Measurements from ENCODE around the gene C5orf46. TPM values are rescaled to one million over a fixed set of nuclear protein-coding genes. Genes with fewer than 3 reads are reported as not detected.

C5orf46 gene
- total RNA-seq, 4 donors from 2014 or later: not detected

DNA sequence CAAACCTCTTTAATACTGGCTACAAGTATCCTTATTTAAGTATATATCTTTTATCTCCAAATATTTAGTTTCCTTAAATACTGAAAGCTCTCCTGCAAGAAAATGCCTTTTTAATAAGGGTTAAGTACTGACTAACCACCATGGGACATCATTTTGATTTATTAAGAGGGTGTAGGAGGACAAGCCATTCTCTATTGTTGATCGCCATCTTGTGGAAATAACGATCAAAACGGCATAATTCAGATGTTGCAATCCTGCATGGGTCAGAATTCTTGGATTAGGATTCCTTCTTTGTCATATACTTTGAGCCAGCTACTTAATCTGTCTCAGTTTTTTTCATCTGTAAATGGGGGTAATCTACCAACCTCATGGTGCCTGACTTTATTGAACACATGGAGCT is 28.7 kb upstream of the C5orf46 start:
- no peaks in the 10 kb centered on the region for H3K27me3 ChIP-seq
- H3K4me1 ChIP-seq: peaks cover 0 to 33% (median 0%) of the 10 kb centered on the region in 3 donors
- 0% methylated on average over 3 of the region's 3 CpGs for WGBS, 2 donors
- intact Hi-C loops (cut with DNase I): loop anchor here (10.0 kb wide), 2 partner anchors 50 to 80 kb away; no protein-coding TSS in a partner anchor
- H3K9me3 ChIP-seq: no peaks in the 10 kb centered on the region
- H3K4me3 ChIP-seq: no peak overlapping the region
- no peak overlapping the region for H3K27ac ChIP-seq
- TF ChIP-seq POLR2A (IDR thresholded peaks at IDR 0.05): no peak
- TF ChIP-seq CTCF (IDR thresholded peaks at IDR 0.05): peak in 5 of 6 experiments; percentile 28 to 77 (median 60)
- no peak for DNase-seq
- H3K36me3 ChIP-seq: no peaks in the 10 kb centered on the region

- H3K4me3 ChIP-seq: no peak overlapping the region
- intact Hi-C loops (cut with DNase I): loop anchor here (10.0 kb wide), 2 partner anchors 46 to 76 kb away; no protein-coding TSS in a partner anchor
- no peaks in the 10 kb centered on the region for H3K36me3 ChIP-seq
- H3K27ac ChIP-seq: no peak overlapping the region
- H3K4me1 ChIP-seq: peaks cover 0 to 23% (median 0%) of the 10 kb centered on the region in 3 donors
- DNase-seq: no peak
- H3K27me3 ChIP-seq: no peaks in the 10 kb centered on the region
- TF ChIP-seq CTCF (IDR thresholded peaks at IDR 0.05): no peak
- no peak for TF ChIP-seq POLR2A (IDR thresholded peaks at IDR 0.05)
- 47 to 75% methylated on average over 2 of the region's 2 CpGs for WGBS, 2 donors
- H3K9me3 ChIP-seq: no peaks in the 10 kb centered on the region
Measured at GRCh38 chr5:147930769-147931168, 24.4 kb upstream of the C5orf46 start.

DNA sequence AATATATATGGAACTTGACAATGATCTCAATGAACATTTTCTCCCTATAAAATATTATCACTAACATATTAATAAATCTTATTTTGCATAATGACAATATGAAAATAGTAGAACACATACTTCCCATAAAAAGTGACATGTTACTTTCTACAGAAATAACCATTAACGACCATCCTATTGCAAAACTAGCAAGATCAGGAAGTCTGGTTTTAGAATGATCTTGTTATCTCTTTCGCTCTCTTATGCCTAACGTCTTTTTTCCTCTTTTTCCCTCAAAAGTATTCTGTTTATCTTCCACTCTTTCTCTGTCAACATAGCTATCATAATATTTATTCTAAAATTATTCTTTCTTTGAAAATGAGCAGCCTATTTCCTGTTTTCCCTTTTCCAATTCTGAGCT is 21.6 kb upstream of the C5orf46 start:
- no peak for DNase-seq
- no peaks in the 10 kb centered on the region for H3K27me3 ChIP-seq
- intact Hi-C loops (cut with DNase I): no loop called here
- no peaks in the 10 kb centered on the region for H3K9me3 ChIP-seq
- no peak overlapping the region for H3K4me3 ChIP-seq
- TF ChIP-seq CTCF (IDR thresholded peaks at IDR 0.05): no peak
- WGBS, 2 donors: 32 to 49% methylated on average over 3 of the region's 3 CpGs
- H3K27ac ChIP-seq: no peak overlapping the region
- peaks cover 0 to 16% (median 0%) of the 10 kb centered on the region in 3 donors for H3K4me1 ChIP-seq
- H3K36me3 ChIP-seq: no peaks in the 10 kb centered on the region

DNA sequence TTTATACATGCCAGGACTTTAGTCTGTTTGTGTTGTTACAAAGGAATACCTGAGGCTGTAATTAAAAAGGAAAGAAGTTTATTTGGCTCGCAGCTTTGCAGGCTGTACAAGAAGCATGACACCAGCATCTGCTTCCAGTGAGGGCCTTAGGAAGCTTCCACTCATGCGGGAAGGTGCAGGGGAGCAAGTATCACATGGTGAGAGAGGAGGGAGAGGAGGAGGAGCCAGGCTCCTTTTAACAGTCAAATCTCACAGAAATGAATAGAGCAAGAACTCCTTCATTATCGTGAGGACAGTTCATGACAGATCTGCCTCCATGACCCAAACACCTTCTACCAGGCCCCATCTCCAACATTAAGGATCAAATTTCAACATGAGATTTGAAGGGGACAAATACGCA is 18.7 kb upstream of the C5orf46 start:
- WGBS, 2 donors: 55 to 85% methylated on average over 4 of the region's 4 CpGs
- H3K27ac ChIP-seq: no peak overlapping the region
- no peak overlapping the region for H3K4me3 ChIP-seq
- no peaks in the 10 kb centered on the region for H3K4me1 ChIP-seq
- no peaks in the 10 kb centered on the region for H3K36me3 ChIP-seq
- intact Hi-C loops (cut with DNase I): no loop called here
- TF ChIP-seq POLR2A (IDR thresholded peaks at IDR 0.05) (no peak), CTCF (IDR thresholded peaks at IDR 0.05) (no peak)
- no peak for DNase-seq
- no peaks in the 10 kb centered on the region for H3K9me3 ChIP-seq
- no peaks in the 10 kb centered on the region for H3K27me3 ChIP-seq

DNA sequence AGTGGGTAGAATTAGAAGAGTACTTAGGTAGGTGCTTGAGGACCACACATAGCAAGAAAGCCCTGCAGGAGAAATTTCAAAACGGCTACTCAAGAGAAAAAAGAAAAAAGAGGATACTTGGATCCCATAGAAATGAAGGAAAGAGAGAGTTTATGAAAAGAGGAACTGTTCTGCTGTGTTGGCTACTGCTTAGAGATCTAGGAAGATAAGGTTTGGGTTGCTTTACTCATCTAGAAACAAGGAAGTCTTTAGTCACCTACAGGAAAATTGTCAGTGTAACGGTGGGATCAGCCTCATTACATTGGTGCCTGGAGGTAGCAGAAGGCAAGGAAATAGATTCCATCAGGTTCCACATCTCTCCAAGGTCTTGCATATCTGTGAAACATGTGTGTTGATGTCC is 14.8 kb upstream of the C5orf46 start:
- TF ChIP-seq POLR2A (IDR thresholded peaks at IDR 0.05) (no peak), CTCF (IDR thresholded peaks at IDR 0.05) (no peak)
- Histone ChIP-seq H3K27me3 (no peaks in the 10 kb centered on the region), H3K27ac (no peak overlapping the region), H3K36me3 (no peaks in the 10 kb centered on the region), H3K4me1 (peaks cover 0 to 12% (median 0%) of the 10 kb centered on the region in 3 donors), H3K9me3 (no peaks in the 10 kb centered on the region), H3K4me3 (no peak overlapping the region)
- intact Hi-C loops (cut with DNase I): no loop called here
- WGBS, 2 donors: 57 to 63% methylated on average over 2 of the region's 2 CpGs
- DNase-seq: no peak

All from esophagus squamous epithelium (tissue), 5 donors.